ENCODE results near the gene RPS8.
"Not testable (repeated sequence)": the region's sequence is repeated elsewhere in the genome, so short reads cannot be mapped to it uniquely, and the experiment has no call there.

RPS8 gene

DNA sequence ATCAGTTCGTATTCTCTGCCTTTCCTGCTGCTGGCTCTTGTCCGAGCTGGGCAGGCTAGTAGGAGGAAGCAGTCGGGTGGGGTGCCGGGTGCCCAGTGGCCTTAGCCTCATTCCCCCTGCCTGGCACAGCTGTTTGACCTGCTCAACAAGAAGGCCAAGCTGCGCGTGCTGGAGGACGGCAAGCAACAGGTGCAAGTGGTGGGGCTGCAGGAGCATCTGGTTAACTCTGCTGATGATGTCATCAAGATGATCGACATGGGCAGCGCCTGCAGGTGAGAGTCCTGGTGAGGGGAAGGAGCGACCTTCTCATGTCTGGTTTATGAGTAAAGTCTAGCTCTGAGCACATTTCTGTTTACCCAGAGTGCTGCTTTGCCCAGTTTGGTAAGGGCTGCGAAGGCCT is 16.3 kb upstream of the RPS8 start:
- no peaks in the 10 kb centered on the region for H3K79me2 ChIP-seq (ENCODE audit: insufficient read depth, low read length)
- no peaks in the 10 kb centered on the region for H4K20me1 ChIP-seq (ENCODE audit: low read depth, low read length)
- H3K9me2 ChIP-seq (replicated peaks; ENCODE audit: insufficient read depth, low read length) = no peaks in the 10 kb centered on the region
- TF ChIP-seq EZH2phosphoT487 (conservative IDR thresholded peaks at IDR 0.05; ENCODE audit: low read length) = no peak
- TF ChIP-seq, protein P1, sequence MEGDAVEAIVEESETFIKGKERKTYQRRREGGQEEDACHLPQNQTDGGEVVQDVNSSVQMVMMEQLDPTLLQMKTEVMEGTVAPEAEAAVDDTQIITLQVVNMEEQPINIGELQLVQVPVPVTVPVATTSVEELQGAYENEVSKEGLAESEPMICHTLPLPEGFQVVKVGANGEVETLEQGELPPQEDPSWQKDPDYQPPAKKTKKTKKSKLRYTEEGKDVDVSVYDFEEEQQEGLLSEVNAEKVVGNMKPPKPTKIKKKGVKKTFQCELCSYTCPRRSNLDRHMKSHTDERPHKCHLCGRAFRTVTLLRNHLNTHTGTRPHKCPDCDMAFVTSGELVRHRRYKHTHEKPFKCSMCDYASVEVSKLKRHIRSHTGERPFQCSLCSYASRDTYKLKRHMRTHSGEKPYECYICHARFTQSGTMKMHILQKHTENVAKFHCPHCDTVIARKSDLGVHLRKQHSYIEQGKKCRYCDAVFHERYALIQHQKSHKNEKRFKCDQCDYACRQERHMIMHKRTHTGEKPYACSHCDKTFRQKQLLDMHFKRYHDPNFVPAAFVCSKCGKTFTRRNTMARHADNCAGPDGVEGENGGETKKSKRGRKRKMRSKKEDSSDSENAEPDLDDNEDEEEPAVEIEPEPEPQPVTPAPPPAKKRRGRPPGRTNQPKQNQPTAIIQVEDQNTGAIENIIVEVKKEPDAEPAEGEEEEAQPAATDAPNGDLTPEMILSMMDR (IDR thresholded peaks at IDR 0.05; ENCODE audit: insufficient read depth, low read length, poor library complexity, severe bottlenecking) = no peak
- H3K9ac ChIP-seq (ENCODE audit: low read length) = no peak overlapping the region
- no peak overlapping the region for H3K4me3 ChIP-seq (ENCODE audit: insufficient read depth, low read length, poor library complexity, severe bottlenecking)
- H3K4me2 ChIP-seq (ENCODE audit: low read depth, low read length, poor library complexity, severe bottlenecking) = no peak overlapping the region
- H3K27ac ChIP-seq (ENCODE audit: low read depth, low read length) = no peak overlapping the region
- no peaks in the 10 kb centered on the region for H3F3A ChIP-seq (ENCODE audit: insufficient read depth)
- H3K9me3 ChIP-seq (ENCODE audit: insufficient read depth, low read length) = no peaks in the 10 kb centered on the region
- peaks cover 17% of the 10 kb centered on the region for H3K36me3 ChIP-seq (ENCODE audit: low read length)
- no peak overlapping the region for H2AFZ ChIP-seq (ENCODE audit: low read depth, low read length, severe bottlenecking)
- H3K27me3 ChIP-seq (ENCODE audit: low read length) = no peaks in the 10 kb centered on the region

DNA sequence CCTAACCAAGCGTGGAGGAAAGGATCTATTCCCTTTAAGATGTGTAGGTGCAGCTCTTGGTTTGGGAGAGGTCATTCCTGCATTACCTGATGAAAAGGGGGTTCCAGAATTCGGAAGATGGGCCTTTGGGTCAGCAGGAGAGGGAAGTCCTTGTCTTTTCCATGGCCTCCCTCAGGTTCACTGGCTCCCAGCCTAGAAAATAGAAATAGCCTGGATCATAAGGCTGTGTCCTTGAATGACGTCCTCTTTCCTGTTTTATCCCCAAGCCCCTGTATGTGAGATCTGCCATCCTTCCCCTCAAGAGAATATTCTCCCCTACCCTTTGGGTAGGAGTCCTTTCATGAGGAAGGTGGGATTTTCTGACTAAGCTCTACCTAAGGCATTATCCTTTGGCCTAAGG is 14.5 kb upstream of the RPS8 start:
- Histone ChIP-seq H3K36me3 (ENCODE audit: low read length) (peaks cover 12% of the 10 kb centered on the region), H3K27ac (ENCODE audit: low read depth, low read length) (no peak overlapping the region), H3K9me3 (ENCODE audit: insufficient read depth, low read length) (no peaks in the 10 kb centered on the region), H4K20me1 (ENCODE audit: low read depth, low read length) (no peaks in the 10 kb centered on the region), H3K4me3 (ENCODE audit: insufficient read depth, low read length, poor library complexity, severe bottlenecking) (no peak overlapping the region), H3K9ac (ENCODE audit: low read length) (no peak overlapping the region), H2AFZ (ENCODE audit: low read depth, low read length, severe bottlenecking) (no peak overlapping the region), H3F3A (ENCODE audit: insufficient read depth) (no peaks in the 10 kb centered on the region), H3K9me2 (replicated peaks; ENCODE audit: insufficient read depth, low read length) (no peaks in the 10 kb centered on the region), H3K27me3 (ENCODE audit: low read length) (no peaks in the 10 kb centered on the region), H3K79me2 (ENCODE audit: insufficient read depth, low read length) (no peaks in the 10 kb centered on the region), H3K4me2 (ENCODE audit: low read depth, low read length, poor library complexity, severe bottlenecking) (no peak overlapping the region)
- TF ChIP-seq, protein P1 (IDR thresholded peaks at IDR 0.05; ENCODE audit: insufficient read depth, low read length, poor library complexity, severe bottlenecking) = no peak
- TF ChIP-seq EZH2phosphoT487 (conservative IDR thresholded peaks at IDR 0.05; ENCODE audit: low read length) = no peak

DNA sequence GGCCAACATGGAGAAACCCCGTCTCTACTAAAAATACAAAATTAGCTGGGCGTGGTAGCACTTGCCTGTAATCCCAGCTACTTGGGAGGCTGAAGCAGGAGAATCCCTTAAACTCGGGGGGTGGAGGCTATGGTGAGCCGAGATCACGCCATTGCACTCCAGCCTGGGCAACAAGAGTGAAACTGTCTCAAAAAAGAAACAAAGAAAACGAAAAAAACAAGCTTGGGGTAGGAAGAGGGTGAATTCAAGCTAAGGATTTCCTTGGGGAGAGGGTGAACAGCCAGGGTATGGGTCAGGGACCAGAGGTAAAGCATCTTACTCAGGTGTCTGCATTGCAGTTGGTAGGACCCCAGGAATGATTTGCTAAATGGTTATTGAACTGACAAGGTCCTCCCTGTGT is 8.9 kb upstream of the RPS8 start:
- H3K4me2 ChIP-seq (ENCODE audit: low read depth, low read length, poor library complexity, severe bottlenecking); H3K36me3 ChIP-seq (ENCODE audit: low read length); H4K20me1 ChIP-seq (ENCODE audit: low read depth, low read length); H3K9me3 ChIP-seq (ENCODE audit: insufficient read depth, low read length); H3K27me3 ChIP-seq (ENCODE audit: low read length); H2AFZ ChIP-seq (ENCODE audit: low read depth, low read length, severe bottlenecking); H3K9me2 ChIP-seq (replicated peaks; ENCODE audit: insufficient read depth, low read length); H3K9ac ChIP-seq (ENCODE audit: low read length); H3K79me2 ChIP-seq (ENCODE audit: insufficient read depth, low read length); H3K27ac ChIP-seq (ENCODE audit: low read depth, low read length); H3K4me3 ChIP-seq (ENCODE audit: insufficient read depth, low read length, poor library complexity, severe bottlenecking): not testable (repeated sequence)
- H3F3A ChIP-seq (ENCODE audit: insufficient read depth) = peaks cover 17% of the 10 kb centered on the region; the same call in 1 of the 2 replicates

DNA sequence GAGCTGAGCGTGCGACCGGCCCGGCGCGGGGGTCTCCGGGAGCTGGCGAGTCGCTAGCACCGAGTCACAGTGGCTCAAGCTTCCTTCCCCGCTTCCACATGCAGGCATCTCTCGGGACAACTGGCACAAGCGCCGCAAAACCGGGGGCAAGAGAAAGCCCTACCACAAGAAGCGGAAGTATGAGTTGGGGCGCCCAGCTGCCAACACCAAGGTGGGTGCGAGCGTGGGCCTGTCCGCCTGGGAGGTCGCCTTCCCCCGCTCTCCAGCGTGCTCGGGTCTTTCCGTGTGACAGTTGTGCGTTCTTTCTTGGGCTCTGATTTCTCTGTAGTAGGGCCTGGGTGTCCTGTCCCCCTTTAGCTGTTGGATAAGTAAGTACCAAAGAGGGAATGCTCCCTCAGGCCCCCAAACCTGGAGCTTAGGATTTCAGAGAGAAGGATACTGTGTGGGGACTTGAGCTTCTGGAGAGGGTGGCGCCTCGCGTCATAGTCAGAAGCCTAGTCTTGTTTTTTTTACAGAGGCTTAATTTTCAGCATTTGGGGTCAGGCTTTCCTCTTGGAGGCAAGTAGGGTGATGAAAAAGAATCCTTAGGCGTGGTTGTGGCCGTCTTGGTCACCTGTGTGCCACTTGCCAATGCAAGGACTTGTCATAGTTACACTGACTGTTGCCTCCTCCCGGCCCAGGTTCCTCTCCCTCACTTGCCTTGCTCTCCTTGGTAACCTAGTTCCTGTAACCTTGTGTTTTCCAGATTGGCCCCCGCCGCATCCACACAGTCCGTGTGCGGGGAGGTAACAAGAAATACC is 790 bp downstream of the RPS8 start:
- Histone ChIP-seq H3F3A (ENCODE audit: insufficient read depth) (peaks cover 51% of the 10 kb centered on the region), H2AFZ (ENCODE audit: low read depth, low read length, severe bottlenecking) (no peak overlapping the region), H3K79me2 (ENCODE audit: insufficient read depth, low read length) (peaks cover 43% of the 10 kb centered on the region), H3K36me3 (ENCODE audit: low read length) (peaks cover 34% of the 10 kb centered on the region), H3K27me3 (ENCODE audit: low read length) (no peaks in the 10 kb centered on the region), H3K27ac (ENCODE audit: low read depth, low read length) (peak overlapping the region; percentile 87), H4K20me1 (ENCODE audit: low read depth, low read length) (peaks cover 21% of the 10 kb centered on the region; the same call in 1 of the 2 replicates), H3K9me3 (ENCODE audit: insufficient read depth, low read length) (no peaks in the 10 kb centered on the region), H3K9me2 (replicated peaks; ENCODE audit: insufficient read depth, low read length) (no peaks in the 10 kb centered on the region), H3K4me2 (ENCODE audit: low read depth, low read length, poor library complexity, severe bottlenecking) (peak overlapping the region; percentile 99), H3K4me3 (ENCODE audit: insufficient read depth, low read length, poor library complexity, severe bottlenecking) (peak overlapping the region; percentile 99), H3K9ac (ENCODE audit: low read length) (peak overlapping the region; percentile 84)
- no peak for TF ChIP-seq EZH2phosphoT487 (conservative IDR thresholded peaks at IDR 0.05; ENCODE audit: low read length)
- TF ChIP-seq, protein P1 (IDR thresholded peaks at IDR 0.05; ENCODE audit: insufficient read depth, low read length, poor library complexity, severe bottlenecking) = no peak

All from SU-DHL-6 (cell line).